ENCODE results near the gene SLC19A1.

GRCh38 chr21:45580181-45580575 lies 37.9 kb upstream of the SLC19A1 start:
- TF ChIP-seq CTCF (IDR thresholded peaks at IDR 0.05) (no peak), POLR2A (IDR thresholded peaks at IDR 0.05) (no peak), POLR2AphosphoS5 (IDR thresholded peaks at IDR 0.05) (no peak)
